Panc1 (cell line): ENCODE results near the gene CHST8. TPM values are rescaled to one million over a fixed set of nuclear protein-coding genes. Genes with fewer than 3 reads are reported as not detected.

Experiments
- ATAC-seq: fragments of 200-7000 bp; cut with Tn5 transposase; 2 replicates; pipeline ENCODE4 v1.9.1; 2020; ENCODE audit warnings: mild to moderate bottlenecking, moderate library complexity
- BruUV-seq: library from RNA; stranded (reverse); fragments of 400-500 nt; replicated peaks from 2 replicates; lab custom pipeline; 2021; lab: Mats Ljungman, UMichigan
- CTCF ChIA-PET: fragments of 300-600 bp; sonication (Branson Sonifier 250); formaldehyde crosslinking; loops from one replicate; lab custom pipeline; 2022; ENCODE audit warnings: antibody characterized with exemption; lab: Charles Lee
- POLR2A ChIA-PET: fragments of 300-600 bp; sonication (Branson Sonifier 250); formaldehyde crosslinking; loops from one replicate; lab custom pipeline; 2022; ENCODE audit warnings: antibody characterized with exemption; lab: Charles Lee
- DNase-seq: peaks from one replicate; pipeline ENCODE4 v3.0.0-alpha.2; 2010; ENCODE audit warnings: low read depth, low spot score
- H3K27ac ChIP-seq: 2 replicates; pipeline ENCODE4 v1.5.1; 2011; ENCODE audit warnings: mild to moderate bottlenecking, low read length, inconsistent platforms
- H3K27me3 ChIP-seq: fragments of 200-500 bp; sonication (Bioruptor generic); 2 replicates; pipeline ENCODE4 v1.6.0; 2014; ENCODE audit warnings: low read length, inconsistent platforms; ENCODE audit not compliant: control insufficient read depth, insufficient read depth
- H3K36me3 ChIP-seq: fragments of 200-500 bp; sonication (Bioruptor generic); 2 replicates; pipeline ENCODE4 v1.5.1; 2014; ENCODE audit warnings: inconsistent platforms, mild to moderate bottlenecking, low read length, moderate library complexity; ENCODE audit not compliant: control insufficient read depth, insufficient read depth
- H3K4me1 ChIP-seq: 2 replicates; pipeline ENCODE4 v1.5.1; 2011; ENCODE audit warnings: inconsistent platforms, mild to moderate bottlenecking, low read length, moderate library complexity; ENCODE audit not compliant: control insufficient read depth, insufficient read depth
- H3K4me3 ChIP-seq, 2 experiments: 2 replicates each; pipeline ENCODE4 v1.5.1; 2011 to 2012; ENCODE audit warnings: low read depth in 2 of 2, low read length in 2 of 2, mild to moderate bottlenecking in 2 of 2, inconsistent platforms in 1 of 2, moderate library complexity in 1 of 2
- H3K9me3 ChIP-seq: fragments of 200-500 bp; sonication (Bioruptor generic); 2 replicates; pipeline ENCODE4 v1.5.1; 2014; ENCODE audit warnings: low read depth, mild to moderate bottlenecking, inconsistent platforms, low read length, moderate library complexity; ENCODE audit not compliant: control insufficient read depth, insufficient read depth
- POLR2AphosphoS5 ChIP-seq: IDR thresholded peaks from 2 replicates; pipeline ENCODE4 v1.6.1; 2012; ENCODE audit warnings: mild to moderate bottlenecking, low read depth, low read length, moderate library complexity
- REST ChIP-seq, 2 experiments: IDR thresholded peaks; 2 replicates each; pipeline ENCODE4 v1.6.1; 2011 to 2012; ENCODE audit warnings: low read depth in 2 of 2, control low read depth in 1 of 2, low read length in 1 of 2, mild to moderate bottlenecking in 1 of 2, moderate library complexity in 1 of 2; ENCODE audit not compliant: insufficient read depth in 1 of 2
- SIN3A ChIP-seq: IDR thresholded peaks from 2 replicates; pipeline ENCODE4 v1.6.1; 2012; ENCODE audit warnings: low read depth, mild to moderate bottlenecking, low read length, moderate library complexity, borderline replicate concordance; ENCODE audit not compliant: insufficient read depth
- TCF7L2 ChIP-seq: IDR thresholded peaks from 2 replicates; pipeline ENCODE4 v1.6.1; 2011; ENCODE audit warnings: mild to moderate bottlenecking, low read depth, low read length, inconsistent platforms
- in situ Hi-C: cut with HindIII; loops from 2 replicates; pipeline ENCODE4 v1.10.0; 2016; ENCODE audit warnings: low sequenced_read_pairs, low pct_unique_long_range_greater_than_20kb
- intact Hi-C: fragments of 100-400 bp; cut with micrococcal nuclease; formaldehyde crosslinking; loops from one replicate; pipeline ENCODE4 v1.10.0; 2022; ENCODE audit not compliant: unreplicated experiment
- total RNA-seq: library from RNA; stranded (reverse); gene quantifications from one replicate; pipeline ENCODE4 v1.2.1, GENCODE V29; 2021; ENCODE audit not compliant: unreplicated experiment
- TF ChIP-seq, protein P1 (sequence below): fragments of 450-650 bp; IDR thresholded peaks from 2 replicates; pipeline ENCODE4 v1.5.1; 2017; ENCODE audit warnings: mild to moderate bottlenecking

The CHST8 gene
- total RNA-seq, 1 experiment from 2014 or later, result 0.28 TPM

DNA sequence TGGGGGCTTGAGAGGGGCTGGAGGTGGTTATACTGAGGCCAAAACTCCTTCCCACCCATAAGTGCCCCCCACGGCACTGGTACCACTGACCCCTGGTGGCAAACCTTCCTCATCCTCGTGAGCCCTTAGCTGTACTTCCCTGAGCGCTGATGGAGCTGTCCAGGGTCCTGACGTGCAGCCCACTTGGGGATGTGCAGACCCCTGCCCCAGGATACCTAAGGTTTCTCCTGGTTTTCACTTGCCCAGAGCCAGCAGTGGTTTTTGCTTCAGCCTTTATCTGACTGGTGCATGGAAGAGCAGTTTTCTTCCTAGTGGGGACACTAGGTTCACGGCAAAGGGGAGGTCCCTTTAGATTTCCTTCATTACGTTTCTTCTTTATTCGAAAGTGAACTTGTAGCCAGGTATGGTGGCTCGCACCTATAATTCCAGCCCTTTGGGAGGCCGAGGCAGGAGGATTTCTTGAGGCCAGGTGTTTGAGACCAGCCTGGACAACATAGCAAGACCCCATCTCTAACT is 146.2 kb downstream of the CHST8 start:
- no TSS peak for BruUV-seq
- intact Hi-C loops (no loop called here), in situ Hi-C loops (no loop called here)
- Histone ChIP-seq H3K36me3 (no peaks in the 10 kb centered on the region), H3K27me3 (peaks cover 13% of the 10 kb centered on the region), H3K4me1 (no peaks in the 10 kb centered on the region), H3K9me3 (no peaks in the 10 kb centered on the region), H3K27ac (no peak overlapping the region), H3K4me3 (no peak overlapping the region)
- TF ChIP-seq REST (IDR thresholded peaks at IDR 0.05; ENCODE audit: insufficient read depth in 1 of 2, low read depth in 2 of 2, low read length in 1 of 2), result peak; percentile 98 to 99
- TF ChIP-seq TCF7L2, result no peak
- POLR2A ChIA-PET, result no interaction called here
- CTCF ChIA-PET, result interaction anchor here (1.9 kb wide), 1 partner anchor 10 kb away, joined by 9 read pairs; no protein-coding TSS in a partner anchor
- DNase-seq, result no peak
- no peak for ATAC-seq

DNA sequence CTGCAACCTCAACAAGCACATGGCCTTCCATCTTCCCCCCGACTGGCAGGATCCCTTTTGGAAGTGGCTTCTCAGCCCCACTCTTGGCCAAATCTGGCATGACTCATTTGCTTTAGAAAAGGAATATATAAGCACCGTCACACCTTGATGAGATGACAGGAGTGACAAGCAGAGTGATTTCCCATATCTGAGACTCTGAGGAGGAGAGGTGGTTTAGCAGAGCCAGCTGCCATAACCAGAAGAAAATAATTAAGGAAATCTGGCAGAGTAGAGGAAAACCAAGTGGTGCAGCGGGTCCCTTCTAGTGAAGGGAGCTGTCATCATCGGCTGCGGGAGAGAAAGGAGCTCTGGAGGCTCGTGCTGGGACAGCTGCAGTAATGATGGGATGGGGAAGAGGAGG is 147.5 kb downstream of the CHST8 start:
- in situ Hi-C loops, result no loop called here
- Histone ChIP-seq H3K36me3 (no peaks in the 10 kb centered on the region), H3K27ac (no peak overlapping the region), H3K9me3 (no peaks in the 10 kb centered on the region), H3K27me3 (peaks cover 13% of the 10 kb centered on the region), H3K4me1 (no peaks in the 10 kb centered on the region), H3K4me3 (no peak overlapping the region)
- no peak for ATAC-seq
- TF ChIP-seq REST (IDR thresholded peaks at IDR 0.05; ENCODE audit: insufficient read depth in 1 of 2, low read depth in 2 of 2, low read length in 1 of 2), result no peak
- no peak for TF ChIP-seq SIN3A
- no peak for TF ChIP-seq POLR2AphosphoS5
- TF ChIP-seq, protein P1, sequence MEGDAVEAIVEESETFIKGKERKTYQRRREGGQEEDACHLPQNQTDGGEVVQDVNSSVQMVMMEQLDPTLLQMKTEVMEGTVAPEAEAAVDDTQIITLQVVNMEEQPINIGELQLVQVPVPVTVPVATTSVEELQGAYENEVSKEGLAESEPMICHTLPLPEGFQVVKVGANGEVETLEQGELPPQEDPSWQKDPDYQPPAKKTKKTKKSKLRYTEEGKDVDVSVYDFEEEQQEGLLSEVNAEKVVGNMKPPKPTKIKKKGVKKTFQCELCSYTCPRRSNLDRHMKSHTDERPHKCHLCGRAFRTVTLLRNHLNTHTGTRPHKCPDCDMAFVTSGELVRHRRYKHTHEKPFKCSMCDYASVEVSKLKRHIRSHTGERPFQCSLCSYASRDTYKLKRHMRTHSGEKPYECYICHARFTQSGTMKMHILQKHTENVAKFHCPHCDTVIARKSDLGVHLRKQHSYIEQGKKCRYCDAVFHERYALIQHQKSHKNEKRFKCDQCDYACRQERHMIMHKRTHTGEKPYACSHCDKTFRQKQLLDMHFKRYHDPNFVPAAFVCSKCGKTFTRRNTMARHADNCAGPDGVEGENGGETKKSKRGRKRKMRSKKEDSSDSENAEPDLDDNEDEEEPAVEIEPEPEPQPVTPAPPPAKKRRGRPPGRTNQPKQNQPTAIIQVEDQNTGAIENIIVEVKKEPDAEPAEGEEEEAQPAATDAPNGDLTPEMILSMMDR, result no peak
- TF ChIP-seq TCF7L2, result no peak
- intact Hi-C loops, result no loop called here
- BruUV-seq, result no TSS peak
- ChIA-PET CTCF (interaction anchor here (0.5 to 3.7 kb wide), 4 partner anchors 9 to 353 kb away, joined by 6 to 45 read pairs (median 8); no protein-coding TSS in a partner anchor), POLR2A (interaction anchor here (0.6 kb wide), 1 partner anchor 529 kb away, joined by 5 read pairs; no protein-coding TSS in a partner anchor)
- DNase-seq, result no peak
